Subcutaneous adipose tissue (tissue), 4 donors: ENCODE measurements around the gene KRTAP2-2. TPM values are rescaled to one million over a fixed set of nuclear protein-coding genes. Genes with fewer than 3 reads are reported as not detected.
"Not testable (repeated sequence)": the region's sequence is repeated elsewhere in the genome, so short reads cannot be mapped to it uniquely, and the experiment has no call there.

Source experiments
- total RNA-seq, 4 donors: library from RNA; depleted of rRNA; stranded (reverse); fragments of >200 nt; gene quantifications; one replicate each; pipeline ENCODE4 v1.1.0, GENCODE V29; 2016
- TF ChIP-seq, protein P1 (sequence below): fragments of 450-650 bp; IDR thresholded peaks from one replicate; pipeline ENCODE4 v1.5.1; 2016; ENCODE audit warnings: low read depth, mild to moderate bottlenecking, control low read depth, antibody characterized with exemption, moderate library complexity

The KRTAP2-2 gene, protein sequence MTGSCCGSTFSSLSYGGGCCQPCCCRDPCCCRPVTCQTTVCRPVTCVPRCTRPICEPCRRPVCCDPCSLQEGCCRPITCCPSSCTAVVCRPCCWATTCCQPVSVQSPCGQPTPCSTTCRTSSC
- not detected for total RNA-seq

GRCh38 chr17:41055130-41055529 lies at the start of gene KRTAP2-2:
KRTAP2-2 (minus strand) TSS chr17:41055230; CDS start chr17:41055211, 19 bp downstream.
- TF ChIP-seq, protein P1, sequence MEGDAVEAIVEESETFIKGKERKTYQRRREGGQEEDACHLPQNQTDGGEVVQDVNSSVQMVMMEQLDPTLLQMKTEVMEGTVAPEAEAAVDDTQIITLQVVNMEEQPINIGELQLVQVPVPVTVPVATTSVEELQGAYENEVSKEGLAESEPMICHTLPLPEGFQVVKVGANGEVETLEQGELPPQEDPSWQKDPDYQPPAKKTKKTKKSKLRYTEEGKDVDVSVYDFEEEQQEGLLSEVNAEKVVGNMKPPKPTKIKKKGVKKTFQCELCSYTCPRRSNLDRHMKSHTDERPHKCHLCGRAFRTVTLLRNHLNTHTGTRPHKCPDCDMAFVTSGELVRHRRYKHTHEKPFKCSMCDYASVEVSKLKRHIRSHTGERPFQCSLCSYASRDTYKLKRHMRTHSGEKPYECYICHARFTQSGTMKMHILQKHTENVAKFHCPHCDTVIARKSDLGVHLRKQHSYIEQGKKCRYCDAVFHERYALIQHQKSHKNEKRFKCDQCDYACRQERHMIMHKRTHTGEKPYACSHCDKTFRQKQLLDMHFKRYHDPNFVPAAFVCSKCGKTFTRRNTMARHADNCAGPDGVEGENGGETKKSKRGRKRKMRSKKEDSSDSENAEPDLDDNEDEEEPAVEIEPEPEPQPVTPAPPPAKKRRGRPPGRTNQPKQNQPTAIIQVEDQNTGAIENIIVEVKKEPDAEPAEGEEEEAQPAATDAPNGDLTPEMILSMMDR, result not testable (repeated sequence)

DNA sequence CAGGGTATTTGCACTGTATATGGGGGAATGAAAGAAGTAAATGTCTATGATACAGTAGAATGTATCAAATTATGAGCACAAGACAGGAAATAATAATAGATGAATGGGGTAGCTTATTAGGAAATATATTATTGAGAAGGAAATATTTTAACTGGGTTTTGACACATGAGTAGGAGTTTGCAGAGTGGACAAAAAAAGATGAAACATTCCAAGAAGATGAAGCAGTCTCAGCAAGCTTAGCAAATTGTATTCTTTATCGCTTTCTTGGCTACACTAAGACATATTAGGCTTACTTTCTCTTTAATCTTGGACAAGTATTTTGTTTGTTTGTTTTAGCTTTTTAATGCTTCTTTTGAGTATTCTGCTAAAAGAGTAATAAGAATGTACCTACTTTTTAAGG lies 48.9 kb upstream of the KRTAP2-2 start:
- TF ChIP-seq, protein P1, result no peak

DNA sequence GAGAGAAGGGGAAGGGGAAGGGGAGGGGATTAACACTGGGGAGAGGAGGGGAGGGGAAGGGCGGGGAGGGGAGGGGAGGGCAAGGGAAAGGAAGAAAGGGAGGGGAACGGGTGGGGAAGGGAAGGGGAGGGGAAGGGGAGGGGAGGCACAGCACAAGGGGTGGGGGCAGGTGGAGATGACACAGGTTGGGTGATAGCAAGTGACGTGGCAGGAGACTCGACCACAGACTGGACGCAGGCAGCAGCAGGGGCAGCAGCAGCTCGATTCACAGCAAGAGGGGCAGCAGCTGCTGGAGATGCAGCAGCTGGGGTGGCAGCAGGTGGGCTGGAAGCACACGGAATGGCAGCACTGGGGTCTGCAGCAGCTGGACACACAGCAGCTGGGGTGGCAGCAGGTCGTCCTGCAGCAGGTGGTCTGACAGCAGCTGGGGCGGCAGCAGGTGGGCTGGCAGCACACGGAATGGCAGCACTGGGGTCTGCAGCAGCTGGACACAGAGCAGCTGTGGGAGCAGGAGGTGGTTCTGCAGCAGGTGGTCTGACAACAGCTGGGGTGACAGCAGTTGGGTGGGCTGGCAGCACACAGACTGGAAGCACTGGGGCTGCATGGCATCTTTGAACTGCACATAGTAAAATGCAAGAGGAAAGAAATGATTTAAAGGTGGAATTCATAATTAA lies 46.7 kb upstream of the KRTAP2-2 start, which contains the start of gene KRTAP4-16:
TSS of gene KRTAP4-16 (minus strand) at position 624 of the 674 bp plus-strand sequence. CDS start at position 624, 0 bp downstream.
- TF ChIP-seq, protein P1, result no peak

- TF ChIP-seq, protein P1, result no peak
Measured at GRCh38 chr17:41098481-41098880, 43.5 kb upstream of the KRTAP2-2 start.

- TF ChIP-seq, protein P1, result no peak
Measured at GRCh38 chr17:41098042-41098441, 43.0 kb upstream of the KRTAP2-2 start, which contains the start of gene KRTAP4-8. KRTAP4-8 (minus strand) TSS chr17:41098142; CDS start chr17:41098084, 58 bp downstream.

- TF ChIP-seq, protein P1, result no peak
Measured at GRCh38 chr17:41096055-41096454, 41.0 kb upstream of the KRTAP2-2 start.

DNA sequence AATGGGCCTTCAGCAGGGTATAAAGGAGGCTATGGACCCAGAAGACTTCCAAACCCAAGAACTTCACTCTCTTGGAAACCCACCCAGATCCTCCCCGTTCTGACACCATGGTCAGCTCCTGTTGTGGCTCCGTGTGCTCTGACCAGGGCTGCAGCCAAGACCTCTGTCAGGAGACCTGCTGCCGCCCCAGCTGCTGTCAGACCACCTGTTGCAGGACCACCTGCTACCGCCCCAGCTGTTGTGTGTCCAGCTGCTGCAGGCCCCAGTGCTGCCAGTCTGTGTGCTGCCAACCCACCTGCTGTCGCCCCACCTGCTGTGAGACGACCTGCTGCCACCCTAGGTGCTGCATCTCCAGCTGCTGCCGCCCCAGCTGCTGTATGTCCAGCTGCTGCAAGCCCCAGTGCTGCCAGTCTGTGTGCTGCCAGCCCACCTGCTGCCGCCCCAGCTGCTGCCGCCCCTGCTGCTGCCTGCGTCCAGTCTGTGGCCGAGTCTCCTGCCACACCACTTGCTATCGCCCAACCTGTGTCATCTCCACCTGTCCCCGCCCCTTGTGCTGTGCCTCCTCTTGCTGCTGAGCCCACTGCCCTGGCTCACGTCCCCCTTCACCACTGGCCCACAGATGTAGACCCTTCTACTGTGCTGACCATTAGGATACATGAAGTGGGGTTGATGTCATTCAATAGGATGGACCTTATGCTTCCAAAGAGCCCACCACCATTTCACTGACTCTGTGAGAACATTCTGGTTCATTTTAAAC lies 29.2 kb upstream of the KRTAP2-2 start, which contains the start of gene KRTAP4-7:
TSS of gene KRTAP4-7 (plus strand) at position 51 of the 757 bp plus-strand sequence. CDS start at position 108, 57 bp downstream.
- TF ChIP-seq, protein P1, result not testable (repeated sequence)
